CD4-positive, CD25-positive, alpha-beta regulatory T cell (primary cell): Measurements from ENCODE around the gene ANKRD65. TPM values are rescaled to one million over a fixed set of nuclear protein-coding genes. Genes with fewer than 3 reads are reported as not detected.
"Not testable (repeated sequence)": the region's sequence is repeated elsewhere in the genome, so short reads cannot be mapped to it uniquely, and the experiment has no call there.

ENCODE experiments used
- ATAC-seq, 2 donors: fragments of 150-1000 bp; cut with Tn5 transposase; one replicate each; pipeline ENCODE4 v1.10.0; 2021; ENCODE audit warnings: low read depth in 2 of 2, moderate number of reproducible peaks in 2 of 2, moderate library complexity in 1 of 2
- DNase-seq, 3 donors: peaks; one replicate each; pipeline versions ENCODE4 v3.0.0 to v3.0.0-alpha.2; 2012 to 2022; ENCODE audit warnings: mixed read lengths in 1 of 3
- H3K27ac ChIP-seq: one replicate; pipeline ENCODE4 v1.7.0; 2013; ENCODE audit warnings: mild to moderate bottlenecking, low read length; ENCODE audit not compliant: insufficient read depth, poor library complexity, severe bottlenecking
- H3K27me3 ChIP-seq: one replicate; pipeline ENCODE4 v1.7.0; 2013; ENCODE audit warnings: low read length; ENCODE audit not compliant: control insufficient read depth, insufficient read depth
- H3K36me3 ChIP-seq: one replicate; pipeline ENCODE4 v1.7.0; 2013; ENCODE audit warnings: mild to moderate bottlenecking, low read length, moderate library complexity; ENCODE audit not compliant: control insufficient read depth, insufficient read depth
- H3K4me1 ChIP-seq: 2 replicates; pipeline ENCODE4 v1.7.0; 2013; ENCODE audit warnings: mild to moderate bottlenecking, low read length; ENCODE audit not compliant: insufficient read depth, control insufficient read depth, poor library complexity, severe bottlenecking
- H3K4me3 ChIP-seq: one replicate; pipeline ENCODE4 v1.7.0; 2013; ENCODE audit warnings: low read depth, mild to moderate bottlenecking, low read length, moderate library complexity
- H3K9me3 ChIP-seq, 2 experiments: 1 replicate in 1 of 2; 2 replicates in 1 of 2; pipeline ENCODE4 v1.7.0; 2013; ENCODE audit warnings: low read length in 2 of 2, mild to moderate bottlenecking in 1 of 2, moderate library complexity in 1 of 2; ENCODE audit not compliant: control insufficient read depth in 2 of 2
- H3K27ac Mint-ChIP-seq, 3 donors: one replicate each; pipeline ENCODE4 v1.8.0; 2020 to 2022; ENCODE audit warnings: mild to moderate bottlenecking in 3 of 3, mixed read lengths in 3 of 3, moderate library complexity in 2 of 3
- H3K27me3 Mint-ChIP-seq: one replicate; pipeline ENCODE4 v1.8.0; 2022; ENCODE audit warnings: mild to moderate bottlenecking, mixed read lengths
- H3K36me3 Mint-ChIP-seq: one replicate; pipeline ENCODE4 v1.8.0; 2020; ENCODE audit warnings: mixed read lengths
- H3K4me1 Mint-ChIP-seq, 4 donors: one replicate each; pipeline ENCODE4 v1.8.0; 2020 to 2022; ENCODE audit warnings: mixed read lengths in 4 of 4, mild to moderate bottlenecking in 1 of 4
- H3K4me3 Mint-ChIP-seq, 4 donors: one replicate each; pipeline ENCODE4 v1.8.0; 2020 to 2022; ENCODE audit warnings: mild to moderate bottlenecking in 4 of 4, mixed read lengths in 4 of 4, moderate library complexity in 3 of 4
- H3K9me3 Mint-ChIP-seq, 7 donors: one replicate each; pipeline ENCODE4 v1.8.0; 2020 to 2022; ENCODE audit warnings: mixed read lengths in 7 of 7, mild to moderate bottlenecking in 3 of 7, moderate library complexity in 2 of 7
- polyA plus RNA-seq, 4 donors: library from polyadenylated mRNA; unstranded; fragments of 300-500 nt; fragmentation: Illumina TruSeq; gene quantifications; one replicate each; pipeline ENCODE4 v1.2.3, GENCODE V29; 2021
- total RNA-seq: library from RNA; stranded (reverse); gene quantifications from one replicate; pipeline ENCODE4 v1.2.3, GENCODE V29; 2022

ANKRD65 gene
- total and polyA plus RNA-seq, 5 donors from 2014 or later, result 0.14 TPM; not detected in 4

DNA sequence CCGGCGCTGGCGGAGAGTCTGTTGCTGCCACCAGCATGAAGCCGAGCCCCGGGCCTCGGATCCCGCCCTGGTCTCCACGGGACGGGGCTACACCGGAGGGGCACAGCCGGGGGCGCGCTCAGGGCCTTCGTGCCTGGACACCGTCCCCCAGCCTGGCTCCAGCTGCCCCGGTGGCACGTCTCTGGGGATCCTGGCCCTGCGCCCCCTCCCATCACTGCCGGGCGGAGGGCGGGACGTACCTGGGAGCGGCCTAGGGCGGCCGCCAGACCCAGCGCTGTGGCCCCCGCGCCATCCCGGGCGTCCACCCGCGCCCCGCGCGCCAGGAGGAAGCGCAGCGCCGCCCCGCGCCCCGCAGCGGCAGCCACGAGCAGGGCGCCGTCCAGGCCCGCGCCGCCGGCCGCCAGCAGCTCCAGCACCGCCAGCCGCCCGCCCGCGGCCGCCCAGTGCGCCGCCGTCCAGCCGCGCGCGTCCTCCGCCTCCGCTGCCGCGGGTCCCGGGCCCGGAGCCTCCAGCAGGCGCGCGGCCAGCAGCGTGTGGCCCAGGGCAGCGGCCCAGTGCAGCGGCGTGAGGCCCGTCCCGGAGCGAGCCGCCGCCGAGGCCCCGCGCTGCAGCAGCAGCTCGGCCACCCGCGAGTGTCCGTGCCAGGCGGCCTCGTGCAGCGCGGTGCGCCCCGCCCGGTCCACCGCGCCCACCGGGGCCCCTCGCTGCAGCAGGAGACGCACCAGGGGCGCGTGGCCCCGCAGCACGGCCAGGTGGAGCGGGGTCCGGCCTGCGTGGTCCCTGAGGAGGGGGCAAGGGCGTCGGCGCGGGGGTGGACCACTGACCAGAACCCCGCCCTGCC is 1.0 kb downstream of the ANKRD65 start:
- Mint-ChIP-seq H3K4me1 (peaks cover 0 to 5% (median 0%) of the 10 kb centered on the region in 4 donors), H3K4me3 (no peak overlapping the region), H3K9me3 (peaks cover 0 to 4% (median 0%) of the 10 kb centered on the region in 7 donors), H3K27ac (no peak overlapping the region), H3K36me3 (no peaks in the 10 kb centered on the region), H3K27me3 (peaks cover 26% of the 10 kb centered on the region)
- Histone ChIP-seq H3K36me3 (no peaks in the 10 kb centered on the region), H3K9me3 (no peaks in the 10 kb centered on the region), H3K4me1 (no peaks in the 10 kb centered on the region), H3K27me3 (no peaks in the 10 kb centered on the region), H3K27ac (no peak overlapping the region), H3K4me3 (no peak overlapping the region)
- DNase-seq (no peak), ATAC-seq (peak in 1 of 2 donors; percentile 24)

DNA sequence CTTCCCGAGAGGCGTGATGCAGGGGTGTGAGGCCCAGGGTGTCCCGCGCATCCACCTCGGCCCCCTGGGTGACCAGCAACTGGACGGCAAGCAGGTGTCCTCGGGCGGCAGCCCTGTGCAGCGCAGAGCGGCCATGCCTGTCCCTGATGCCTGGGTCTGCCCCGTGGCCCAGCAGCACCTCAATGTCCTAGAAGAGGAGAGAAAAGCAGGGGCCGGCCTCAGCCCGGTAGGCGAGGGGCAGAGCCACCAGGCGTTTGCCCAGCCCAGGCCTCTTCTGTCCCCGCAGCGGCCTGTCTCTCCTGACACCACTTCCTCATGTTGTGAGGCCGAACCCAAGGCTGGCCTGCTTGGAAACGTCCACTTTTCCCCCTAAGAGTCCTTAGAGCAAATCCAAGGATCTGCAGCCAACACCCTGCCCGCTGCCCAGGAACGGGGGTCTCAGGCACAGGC is 1.7 kb downstream of the ANKRD65 start:
- no peak for ATAC-seq
- Mint-ChIP-seq H3K27me3 (peaks cover 23% of the 10 kb centered on the region), H3K9me3 (peaks cover 0 to 4% (median 0%) of the 10 kb centered on the region in 7 donors), H3K4me1 (peaks cover 0 to 2% (median 0%) of the 10 kb centered on the region in 4 donors), H3K27ac (no peak overlapping the region), H3K4me3 (no peak overlapping the region), H3K36me3 (no peaks in the 10 kb centered on the region)
- DNase-seq, result no peak
- Histone ChIP-seq H3K27me3 (no peaks in the 10 kb centered on the region), H3K36me3 (no peaks in the 10 kb centered on the region), H3K4me3 (no peak overlapping the region), H3K27ac (no peak overlapping the region), H3K9me3 (no peaks in the 10 kb centered on the region), H3K4me1 (no peaks in the 10 kb centered on the region)

DNA sequence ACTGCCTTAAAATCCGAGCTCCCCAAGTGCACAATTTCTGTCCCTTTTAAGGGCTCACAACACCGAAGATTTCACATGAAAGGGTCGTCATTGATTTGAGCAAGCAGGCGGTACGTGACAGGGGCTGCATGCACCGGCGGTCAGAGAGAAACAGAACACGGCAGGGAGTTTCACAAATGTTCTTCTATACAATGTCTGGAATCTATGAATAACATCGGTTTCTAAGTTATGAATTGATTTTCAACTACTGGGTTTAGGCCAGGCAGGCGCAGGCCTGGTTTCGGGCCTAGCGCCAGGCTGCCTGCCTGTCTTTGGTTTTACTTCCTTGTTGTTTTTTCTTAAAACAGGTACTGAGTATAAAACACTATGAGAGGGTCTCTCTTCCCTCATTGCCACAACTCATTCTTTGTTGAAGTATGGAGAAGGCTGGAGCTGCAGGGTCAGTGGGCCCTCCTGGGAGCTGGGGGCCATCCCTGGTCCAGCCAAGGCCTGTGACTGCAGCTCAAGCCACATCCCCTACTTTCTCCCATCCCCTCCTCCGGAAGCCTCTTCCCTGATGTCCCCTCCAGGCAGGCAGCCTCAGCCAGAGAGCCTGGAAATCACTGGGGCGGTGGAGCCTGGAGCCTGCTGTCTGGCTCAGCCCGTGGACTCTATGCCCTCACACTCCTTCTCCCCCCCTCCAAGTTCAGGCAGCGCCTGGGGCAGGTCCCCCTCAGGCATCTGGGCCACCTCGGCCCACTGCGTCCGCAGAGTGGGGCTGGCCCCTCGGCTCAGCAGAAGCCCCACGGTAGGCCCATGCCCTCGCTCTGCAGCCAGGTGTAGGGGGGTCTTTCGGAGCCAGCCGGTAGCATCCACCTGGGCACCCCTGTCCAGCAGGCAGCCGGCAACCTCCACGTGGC is 2.4 kb downstream of the ANKRD65 start:
- Histone ChIP-seq H3K4me1 (no peaks in the 10 kb centered on the region), H3K4me3 (no peak overlapping the region), H3K27ac (no peak overlapping the region), H3K36me3 (no peaks in the 10 kb centered on the region), H3K27me3 (no peaks in the 10 kb centered on the region), H3K9me3 (no peaks in the 10 kb centered on the region)
- Mint-ChIP-seq H3K36me3 (no peaks in the 10 kb centered on the region), H3K27me3 (peaks cover 23% of the 10 kb centered on the region), H3K4me1 (peaks cover 0 to 2% (median 0%) of the 10 kb centered on the region in 4 donors), H3K4me3 (no peak overlapping the region), H3K27ac (peak overlapping the region in 1 of 3 donors; percentile 20), H3K9me3 (peaks cover 0 to 4% (median 0%) of the 10 kb centered on the region in 7 donors)
- no peak for DNase-seq
- no peak for ATAC-seq

DNA sequence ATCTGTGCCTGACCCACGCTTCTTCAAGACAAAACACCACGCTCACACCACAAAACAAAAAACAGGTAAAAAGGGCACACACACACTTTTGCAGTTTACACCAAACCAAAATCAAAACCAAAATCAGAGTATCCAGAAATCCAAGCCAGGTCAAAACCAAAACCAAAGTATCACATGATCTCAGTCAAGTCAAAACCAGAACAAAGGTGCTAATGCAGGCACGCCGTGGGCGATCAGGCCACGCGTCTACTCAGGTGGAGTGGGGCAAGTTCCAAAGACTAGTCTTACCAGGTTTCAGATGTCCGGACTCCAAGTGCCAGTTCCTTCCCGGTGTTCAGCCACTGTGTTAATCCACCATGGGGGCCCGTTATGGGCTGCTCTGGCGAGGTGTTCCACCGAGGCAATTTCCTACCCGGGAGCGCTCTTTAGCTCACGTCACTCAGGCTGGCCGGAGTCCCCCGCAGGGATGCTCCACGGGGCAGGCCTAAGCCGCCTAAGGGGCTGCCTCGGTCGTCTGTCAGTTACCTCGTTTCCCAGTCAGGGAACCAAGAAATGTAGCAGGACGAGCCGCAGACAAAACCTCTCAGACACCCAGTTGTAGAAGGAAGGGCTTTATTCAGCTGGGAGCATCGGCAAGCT is 3.1 kb downstream of the ANKRD65 start:
- not testable (repeated sequence) for H3K4me1 ChIP-seq, ATAC-seq, H3K36me3 ChIP-seq, H3K4me1 Mint-ChIP-seq, H3K9me3 Mint-ChIP-seq, DNase-seq, H3K9me3 ChIP-seq, H3K27me3 ChIP-seq, H3K36me3 Mint-ChIP-seq, H3K27ac ChIP-seq, H3K4me3 Mint-ChIP-seq, H3K4me3 ChIP-seq
- Mint-ChIP-seq H3K27me3 (peaks cover 21% of the 10 kb centered on the region), H3K27ac (peak overlapping the region in 1 of 3 donors; percentile 20)

DNA sequence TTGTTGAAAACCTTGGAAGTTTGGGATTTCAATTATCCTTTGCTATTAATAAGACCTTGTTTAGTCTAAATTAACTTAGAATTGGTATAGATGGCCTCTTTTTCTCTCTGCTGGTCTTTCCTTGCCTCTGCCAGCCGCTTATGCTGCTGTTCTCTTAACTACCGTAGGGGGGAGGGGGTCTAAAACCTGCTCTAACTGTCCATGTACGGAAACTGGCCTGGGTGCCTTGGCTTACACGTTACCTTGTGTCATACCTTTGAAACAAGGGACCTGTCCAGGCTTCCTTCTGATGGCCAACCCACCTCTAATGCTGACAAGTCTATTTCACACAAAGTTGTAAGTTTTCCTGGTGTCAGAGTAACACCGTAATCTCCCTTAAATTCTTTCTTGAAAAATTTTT is 3.7 kb downstream of the ANKRD65 start:
- not testable (repeated sequence) for H3K4me1 Mint-ChIP-seq, H3K4me3 ChIP-seq, H3K27ac ChIP-seq, H3K36me3 Mint-ChIP-seq, H3K9me3 ChIP-seq, H3K27ac Mint-ChIP-seq, H3K9me3 Mint-ChIP-seq, DNase-seq, ATAC-seq, H3K36me3 ChIP-seq, H3K27me3 ChIP-seq, H3K4me1 ChIP-seq, H3K4me3 Mint-ChIP-seq
- H3K27me3 Mint-ChIP-seq, result peaks cover 15% of the 10 kb centered on the region

DNA sequence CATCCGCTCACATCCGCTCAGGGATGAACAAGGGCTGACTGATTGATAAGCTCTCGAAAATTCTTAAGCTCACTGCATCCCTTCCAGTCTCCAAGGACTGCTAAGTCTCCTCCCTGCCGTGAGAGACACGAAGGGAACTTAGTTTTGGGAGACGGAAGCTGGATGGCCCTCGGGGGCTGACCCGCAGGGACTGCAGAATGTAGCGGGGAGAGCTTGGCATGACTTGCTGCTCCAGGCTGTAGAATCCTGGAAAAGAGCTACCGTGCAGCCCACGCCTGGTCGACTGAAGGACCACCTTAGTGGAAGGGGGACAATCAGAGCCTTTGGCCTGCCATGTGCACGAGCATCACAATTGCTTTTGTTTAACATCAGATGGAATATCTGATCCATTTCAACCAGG is 5.3 kb downstream of the ANKRD65 start:
- Mint-ChIP-seq H3K4me1 (peaks cover 0 to 5% (median under 1%) of the 10 kb centered on the region in 4 donors), H3K9me3 (peaks cover 0 to 4% (median 0%) of the 10 kb centered on the region in 7 donors), H3K4me3 (no peak overlapping the region), H3K27me3 (peaks cover 10% of the 10 kb centered on the region), H3K27ac (no peak overlapping the region), H3K36me3 (no peaks in the 10 kb centered on the region)
- no peak for DNase-seq
- no peaks in the 10 kb centered on the region for H3K4me1 ChIP-seq
- H3K27me3 ChIP-seq, result no peaks in the 10 kb centered on the region
- no peaks in the 10 kb centered on the region for H3K9me3 ChIP-seq
- no peaks in the 10 kb centered on the region for H3K36me3 ChIP-seq
- no peak overlapping the region for H3K4me3 ChIP-seq
- H3K27ac ChIP-seq, result no peak overlapping the region
- no peak for ATAC-seq

DNA sequence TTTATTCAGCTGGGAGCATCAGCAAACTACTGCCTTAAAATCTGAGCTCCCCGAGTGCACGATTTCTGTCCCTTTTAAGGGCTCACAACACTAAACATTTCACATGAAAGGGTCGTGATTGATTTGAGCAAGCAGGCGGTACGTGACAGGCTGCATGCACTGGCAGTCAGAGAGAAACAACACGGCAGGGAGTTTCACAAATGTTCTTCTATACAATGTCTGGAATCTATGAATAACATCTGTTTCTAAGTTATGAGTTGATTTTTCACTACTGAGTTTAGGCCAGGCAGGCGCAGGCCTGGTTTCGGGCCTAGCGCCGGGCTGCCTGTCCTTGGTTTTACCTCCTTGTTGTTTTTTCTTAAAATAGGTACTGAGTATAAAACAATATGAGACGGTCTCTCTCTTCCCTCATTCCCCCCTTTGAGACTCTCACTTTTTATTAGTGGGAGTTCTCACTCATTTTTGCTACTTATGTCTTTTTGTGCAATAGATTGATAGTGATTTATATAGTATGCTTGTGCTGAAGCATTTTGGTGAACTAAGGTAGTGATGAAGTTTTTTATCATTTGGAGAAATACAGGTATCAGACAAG is 8.7 kb downstream of the ANKRD65 start:
- not testable (repeated sequence) for H3K9me3 ChIP-seq, H3K36me3 ChIP-seq, H3K27me3 Mint-ChIP-seq, H3K4me1 ChIP-seq, H3K36me3 Mint-ChIP-seq, H3K27ac Mint-ChIP-seq, H3K4me3 ChIP-seq, H3K9me3 Mint-ChIP-seq, DNase-seq, H3K27me3 ChIP-seq, H3K27ac ChIP-seq, ATAC-seq
- H3K4me3 Mint-ChIP-seq, result peak overlapping the region in 1 of 4 donors; percentile 18
- peaks cover 0 to 25% (median 5%) of the 10 kb centered on the region in 4 donors for H3K4me1 Mint-ChIP-seq
